GM23338 (cell line): Measurements from ENCODE around the gene CPSF4L. TPM values are rescaled to one million over a fixed set of nuclear protein-coding genes. Genes with fewer than 3 reads are reported as not detected.
A peak's percentile ranks its signal among the peaks of the same experiment; 100 is the strongest.

ENCODE experiments used
- ATAC-seq: fragments of 200-7000 bp; cut with Tn5 transposase; 3 replicates; pipeline ENCODE4 v1.9.1; 2020
- DNase-seq: peaks from one replicate; pipeline ENCODE4 v3.0.0-alpha.2; 2015; ENCODE audit warnings: low spot score
- H2AFZ ChIP-seq: fragments of 200-600 bp; sonication (generic); 2 replicates; pipeline ENCODE4 v1.8.0; 2016; ENCODE audit warnings: antibody characterized with exemption, mild to moderate bottlenecking, moderate library complexity
- H3F3A ChIP-seq: fragments of 200-600 bp; sonication (generic); replicated peaks from 2 replicates; pipeline ENCODE4 v1.8.0; 2017; ENCODE audit warnings: antibody characterized with exemption, mixed run types, low read depth
- H3K27ac ChIP-seq: fragments of 200-600 bp; sonication (generic); 2 replicates; pipeline ENCODE4 v1.6.1; 2016; ENCODE audit warnings: low read depth
- H3K27me3 ChIP-seq: fragments of 200-600 bp; sonication (generic); 2 replicates; pipeline ENCODE4 v1.8.0; 2016; ENCODE audit warnings: mild to moderate bottlenecking, mixed run types, moderate library complexity; ENCODE audit not compliant: insufficient read depth
- H3K36me3 ChIP-seq: fragments of 200-600 bp; sonication (generic); 2 replicates; pipeline ENCODE4 v1.8.0; 2016; ENCODE audit warnings: mild to moderate bottlenecking; ENCODE audit not compliant: insufficient read depth
- H3K4me1 ChIP-seq: fragments of 200-600 bp; sonication (generic); 2 replicates; pipeline ENCODE4 v1.8.0; 2016; ENCODE audit warnings: mild to moderate bottlenecking, moderate library complexity; ENCODE audit not compliant: insufficient read depth
- H3K4me2 ChIP-seq: fragments of 200-600 bp; sonication (generic); 2 replicates; pipeline ENCODE4 v1.7.1; 2017; ENCODE audit warnings: mixed run types
- H3K4me3 ChIP-seq: fragments of 200-600 bp; sonication (generic); 2 replicates; pipeline ENCODE4 v1.6.1; 2016; ENCODE audit warnings: mixed run types
- H3K79me2 ChIP-seq: fragments of 200-600 bp; sonication (generic); replicated peaks from 2 replicates; pipeline ENCODE4 v1.8.0; 2017; ENCODE audit warnings: mild to moderate bottlenecking; ENCODE audit not compliant: insufficient read depth
- H3K9me2 ChIP-seq: fragments of 200-600 bp; sonication (generic); 2 replicates; pipeline ENCODE4 v1.8.0; 2017; ENCODE audit not compliant: insufficient read depth
- H4K20me1 ChIP-seq: fragments of 200-600 bp; sonication (generic); replicated peaks from 2 replicates; pipeline ENCODE4 v1.8.0; 2017; ENCODE audit warnings: mild to moderate bottlenecking; ENCODE audit not compliant: insufficient read depth
- H3K27ac Mint-ChIP-seq: 2 replicates; pipeline ENCODE4 v1.8.0; 2020; ENCODE audit warnings: inconsistent platforms, mild to moderate bottlenecking, moderate library complexity, mixed read lengths
- H3K27me3 Mint-ChIP-seq: 3 replicates; pipeline ENCODE4 v1.8.0; 2022; ENCODE audit warnings: low read depth, mild to moderate bottlenecking, moderate library complexity, mixed read lengths, inconsistent platforms; ENCODE audit not compliant: insufficient read depth, poor library complexity
- H3K36me3 Mint-ChIP-seq: 3 replicates; pipeline ENCODE4 v1.8.0; 2021; ENCODE audit warnings: low read depth, mild to moderate bottlenecking, inconsistent platforms, moderate library complexity, mixed read lengths
- H3K4me1 Mint-ChIP-seq: 3 replicates; pipeline ENCODE4 v1.8.0; 2020; ENCODE audit warnings: mild to moderate bottlenecking, inconsistent platforms, mixed read lengths
- H3K4me3 Mint-ChIP-seq: 3 replicates; pipeline ENCODE4 v1.8.0; 2021; ENCODE audit warnings: moderate library complexity, mild to moderate bottlenecking, inconsistent platforms, mixed read lengths
- H3K9me3 Mint-ChIP-seq: 3 replicates; pipeline ENCODE4 v1.8.0; 2020; ENCODE audit warnings: moderate library complexity, mild to moderate bottlenecking, inconsistent platforms, mixed read lengths
- CREB1 ChIP-seq: fragments of 250-450 bp; sonication (Bioruptor Pico); IDR thresholded peaks from 2 replicates; pipeline ENCODE4 v1.5.0; 2020; ENCODE audit warnings: low read depth, mild to moderate bottlenecking, moderate library complexity
- CTCF ChIP-seq, 2 experiments: fragments of 200-600 bp in 1 of 2; sonication (generic) in 1 of 2; conservative IDR thresholded peaks; 2 replicates each; pipeline versions ENCODE4 v1.5.1 to v1.6.1; 2016 to 2017; ENCODE audit warnings: antibody characterized with exemption in 2 of 2, low read depth in 2 of 2, mild to moderate bottlenecking in 2 of 2, moderate library complexity in 1 of 2
- ETS1 ChIP-seq: IDR thresholded peaks from 2 replicates; pipeline ENCODE4 v1.6.1; 2016; ENCODE audit warnings: antibody characterized with exemption
- EZH2 ChIP-seq: fragments of 200-600 bp; sonication (generic); IDR thresholded peaks from one replicate; pipeline ENCODE4 v1.8.0; 2017; ENCODE audit warnings: antibody characterized with exemption, mild to moderate bottlenecking, low read depth; ENCODE audit not compliant: unreplicated experiment
- EZH2phosphoT487 ChIP-seq: fragments of 200-600 bp; sonication (generic); IDR thresholded peaks from one replicate; pipeline ENCODE4 v1.8.1; 2018; ENCODE audit warnings: antibody characterized with exemption; ENCODE audit not compliant: unreplicated experiment
- JUNB ChIP-seq: IDR thresholded peaks from one replicate; pipeline ENCODE4 v1.6.1; 2016; ENCODE audit warnings: antibody characterized with exemption; ENCODE audit not compliant: unreplicated experiment
- NANOG ChIP-seq: IDR thresholded peaks from 2 replicates; pipeline ENCODE4 v1.6.1; 2016; ENCODE audit warnings: antibody characterized with exemption, borderline replicate concordance
- POLR2AphosphoS5 ChIP-seq: IDR thresholded peaks from 2 replicates; pipeline ENCODE4 v1.6.1; 2016; ENCODE audit warnings: antibody characterized with exemption, low read depth
- REST ChIP-seq: IDR thresholded peaks from one replicate; pipeline ENCODE4 v1.6.1; 2018; ENCODE audit warnings: antibody characterized with exemption; ENCODE audit not compliant: unreplicated experiment
- STAT1 ChIP-seq: IDR thresholded peaks from one replicate; pipeline ENCODE4 v1.6.1; 2016; ENCODE audit warnings: antibody characterized with exemption; ENCODE audit not compliant: unreplicated experiment
- ZNF114 ChIP-seq: fragments of 250-450 bp; sonication (Bioruptor Pico); IDR thresholded peaks from 2 replicates; pipeline ENCODE4 v1.5.0; 2020; ENCODE audit warnings: mild to moderate bottlenecking, moderate library complexity
- ZNF331 ChIP-seq: fragments of 250-450 bp; sonication (Bioruptor Pico); IDR thresholded peaks from 2 replicates; pipeline ENCODE4 v1.5.0; 2020; ENCODE audit warnings: low read depth, mild to moderate bottlenecking, moderate library complexity
- polyA plus RNA-seq: library from polyadenylated mRNA; unstranded; fragments of >200 nt; fragmentation: Nextera tagmentation; extraction: Ambion mirVana; gene quantifications from 2 replicates; pipeline ENCODE4 v1.2.1, GENCODE V29; 2016
- total RNA-seq: library from RNA; depleted of rRNA; stranded (reverse); fragments of >200 nt; shearing (Covaris generic); gene quantifications from 2 replicates; pipeline ENCODE4 v1.2.3, GENCODE V29; 2014
- TF ChIP-seq, protein P1 (sequence below): fragments of 250-450 bp; sonication (Bioruptor Pico); IDR thresholded peaks from 2 replicates; pipeline ENCODE4 v1.5.0; 2020; ENCODE audit warnings: mild to moderate bottlenecking, moderate library complexity

CPSF4L gene
- total and polyA plus RNA-seq, 2 experiments from 2014 or later, result not detected

GRCh38 chr17:73309727-73310596 lies 48.3 kb upstream of the CPSF4L start:
- TF ChIP-seq ZNF114 (CRISPR knock-in tag) (no peak), POLR2AphosphoS5 (no peak), JUNB (no peak), NANOG (no peak), ETS1 (no peak), CREB1 (CRISPR knock-in tag) (no peak), EZH2phosphoT487 (no peak), STAT1 (no peak), EZH2 (no peak), CTCF (conservative IDR thresholded peaks at IDR 0.05; ENCODE audit: low read depth in 2 of 2) (no peak), REST (no peak), ZNF331 (CRISPR knock-in tag) (no peak)
- TF ChIP-seq, protein P1, sequence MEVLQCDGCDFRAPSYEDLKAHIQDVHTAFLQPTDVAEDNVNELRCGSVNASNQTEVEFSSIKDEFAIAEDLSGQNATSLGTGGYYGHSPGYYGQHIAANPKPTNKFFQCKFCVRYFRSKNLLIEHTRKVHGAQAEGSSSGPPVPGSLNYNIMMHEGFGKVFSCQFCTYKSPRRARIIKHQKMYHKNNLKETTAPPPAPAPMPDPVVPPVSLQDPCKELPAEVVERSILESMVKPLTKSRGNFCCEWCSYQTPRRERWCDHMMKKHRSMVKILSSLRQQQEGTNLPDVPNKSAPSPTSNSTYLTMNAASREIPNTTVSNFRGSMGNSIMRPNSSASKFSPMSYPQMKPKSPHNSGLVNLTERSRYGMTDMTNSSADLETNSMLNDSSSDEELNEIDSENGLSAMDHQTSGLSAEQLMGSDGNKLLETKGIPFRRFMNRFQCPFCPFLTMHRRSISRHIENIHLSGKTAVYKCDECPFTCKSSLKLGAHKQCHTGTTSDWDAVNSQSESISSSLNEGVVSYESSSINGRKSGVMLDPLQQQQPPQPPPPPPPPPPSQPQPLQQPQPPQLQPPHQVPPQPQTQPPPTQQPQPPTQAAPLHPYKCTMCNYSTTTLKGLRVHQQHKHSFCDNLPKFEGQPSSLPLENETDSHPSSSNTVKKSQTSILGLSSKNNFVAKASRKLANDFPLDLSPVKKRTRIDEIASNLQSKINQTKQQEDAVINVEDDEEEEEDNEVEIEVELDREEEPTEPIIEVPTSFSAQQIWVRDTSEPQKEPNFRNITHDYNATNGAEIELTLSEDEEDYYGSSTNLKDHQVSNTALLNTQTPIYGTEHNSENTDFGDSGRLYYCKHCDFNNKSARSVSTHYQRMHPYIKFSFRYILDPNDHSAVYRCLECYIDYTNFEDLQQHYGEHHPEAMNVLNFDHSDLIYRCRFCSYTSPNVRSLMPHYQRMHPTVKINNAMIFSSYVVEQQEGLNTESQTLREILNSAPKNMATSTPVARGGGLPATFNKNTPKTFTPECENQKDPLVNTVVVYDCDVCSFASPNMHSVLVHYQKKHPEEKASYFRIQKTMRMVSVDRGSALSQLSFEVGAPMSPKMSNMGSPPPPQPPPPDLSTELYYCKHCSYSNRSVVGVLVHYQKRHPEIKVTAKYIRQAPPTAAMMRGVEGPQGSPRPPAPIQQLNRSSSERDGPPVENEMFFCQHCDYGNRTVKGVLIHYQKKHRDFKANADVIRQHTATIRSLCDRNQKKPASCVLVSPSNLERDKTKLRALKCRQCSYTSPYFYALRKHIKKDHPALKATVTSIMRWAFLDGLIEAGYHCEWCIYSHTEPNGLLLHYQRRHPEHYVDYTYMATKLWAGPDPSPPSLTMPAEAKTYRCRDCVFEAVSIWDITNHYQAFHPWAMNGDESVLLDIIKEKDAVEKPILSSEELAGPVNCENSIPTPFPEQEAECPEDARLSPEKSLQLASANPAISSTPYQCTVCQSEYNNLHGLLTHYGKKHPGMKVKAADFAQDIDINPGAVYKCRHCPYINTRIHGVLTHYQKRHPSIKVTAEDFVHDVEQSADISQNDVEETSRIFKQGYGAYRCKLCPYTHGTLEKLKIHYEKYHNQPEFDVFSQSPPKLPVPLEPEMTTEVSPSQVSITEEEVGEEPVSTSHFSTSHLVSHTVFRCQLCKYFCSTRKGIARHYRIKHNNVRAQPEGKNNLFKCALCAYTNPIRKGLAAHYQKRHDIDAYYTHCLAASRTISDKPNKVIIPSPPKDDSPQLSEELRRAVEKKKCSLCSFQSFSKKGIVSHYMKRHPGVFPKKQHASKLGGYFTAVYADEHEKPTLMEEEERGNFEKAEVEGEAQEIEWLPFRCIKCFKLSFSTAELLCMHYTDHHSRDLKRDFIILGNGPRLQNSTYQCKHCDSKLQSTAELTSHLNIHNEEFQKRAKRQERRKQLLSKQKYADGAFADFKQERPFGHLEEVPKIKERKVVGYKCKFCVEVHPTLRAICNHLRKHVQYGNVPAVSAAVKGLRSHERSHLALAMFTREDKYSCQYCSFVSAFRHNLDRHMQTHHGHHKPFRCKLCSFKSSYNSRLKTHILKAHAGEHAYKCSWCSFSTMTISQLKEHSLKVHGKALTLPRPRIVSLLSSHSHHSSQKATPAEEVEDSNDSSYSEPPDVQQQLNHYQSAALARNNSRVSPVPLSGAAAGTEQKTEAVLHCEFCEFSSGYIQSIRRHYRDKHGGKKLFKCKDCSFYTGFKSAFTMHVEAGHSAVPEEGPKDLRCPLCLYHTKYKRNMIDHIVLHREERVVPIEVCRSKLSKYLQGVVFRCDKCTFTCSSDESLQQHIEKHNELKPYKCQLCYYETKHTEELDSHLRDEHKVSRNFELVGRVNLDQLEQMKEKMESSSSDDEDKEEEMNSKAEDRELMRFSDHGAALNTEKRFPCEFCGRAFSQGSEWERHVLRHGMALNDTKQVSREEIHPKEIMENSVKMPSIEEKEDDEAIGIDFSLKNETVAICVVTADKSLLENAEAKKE (CRISPR knock-in tag), result no peak
- H3K79me2 ChIP-seq, result peaks cover 34% of the 10 kb centered on the region
- peak; percentile 1; the same call in 2 of the 3 replicates for ATAC-seq

More at GRCh38 chr17:73309727-73310596, 48.3 kb upstream of the CPSF4L start:
- H3K27me3 Mint-ChIP-seq, result peaks cover 25% of the 10 kb centered on the region
- Histone ChIP-seq H3K27ac (0 out of 2 replicates have a peak overlapping the region, but pooled peaks have one; percentile 63), H3K27me3 (peaks cover 17% of the 10 kb centered on the region), H3K9me2 (no peaks in the 10 kb centered on the region), H3K4me1 (peaks cover 46% of the 10 kb centered on the region), H3K4me3 (peak overlapping the region; percentile 92), H3F3A (peaks cover 6% of the 10 kb centered on the region; the same call in 1 of the 2 replicates), H3K4me2 (peak overlapping the region; percentile 100), H2AFZ (peak overlapping the region; percentile 85), H3K36me3 (no peaks in the 10 kb centered on the region), H4K20me1 (no peaks in the 10 kb centered on the region)
- no peak overlapping the region; the same call in 1 of the 2 replicates for H3K27ac Mint-ChIP-seq
- 0 out of 3 replicates have a peak, but pooled peaks cover 2% of the 10 kb centered on the region for H3K36me3 Mint-ChIP-seq
- peak overlapping the region; percentile 93 for H3K4me3 Mint-ChIP-seq
- H3K4me1 Mint-ChIP-seq, result peaks cover 38% of the 10 kb centered on the region
- peak; percentile 39 for DNase-seq
- H3K9me3 Mint-ChIP-seq, result no peaks in the 10 kb centered on the region; the same call in 2 of the 3 replicates
